ENCODE measurements around the gene EPHA5.

GRCh38 chr4:65645185-65645584 lies 25.1 kb downstream of the EPHA5 start:
- TF ChIP-seq CTCF (IDR thresholded peaks at IDR 0.05; ENCODE audit: insufficient read depth, low read length): no peak
- no peak for TF ChIP-seq POLR2AphosphoS5 (IDR thresholded peaks at IDR 0.05; ENCODE audit: low read depth)
- no peak for TF ChIP-seq REST (IDR thresholded peaks at IDR 0.05; ENCODE audit: insufficient replicate concordance, low read depth)
- TF ChIP-seq GABPA (IDR thresholded peaks at IDR 0.05; ENCODE audit: low read depth): no peak
- TF ChIP-seq SPI1 (IDR thresholded peaks at IDR 0.05; ENCODE audit: borderline replicate concordance, low read depth): no peak
